ENCODE data around the gene FIZ1. TPM values are rescaled to one million over a fixed set of nuclear protein-coding genes. Genes with fewer than 3 reads are reported as not detected.

The FIZ1 gene
- total RNA-seq, 2 experiments from 2014 or later: 6.0 to 17.1 TPM

DNA sequence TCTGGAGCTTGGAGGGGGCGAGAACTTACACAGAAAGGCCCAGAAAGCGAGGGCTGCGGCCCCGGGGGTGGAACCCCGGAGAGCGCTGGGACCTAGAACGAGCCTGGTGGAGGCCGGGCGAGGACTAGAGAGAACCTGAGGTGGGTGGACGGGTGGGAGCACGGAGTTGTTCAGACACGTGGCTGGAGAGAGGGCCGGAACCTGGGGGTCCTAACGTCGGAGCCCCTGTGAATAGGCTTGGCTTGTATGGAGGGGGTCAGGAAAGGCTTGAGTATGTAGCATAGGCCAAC, 44.5 kb upstream of the FIZ1 start:
- Histone ChIP-seq H3K9me3 (ENCODE audit: low read length) (no peaks in the 10 kb centered on the region), H3K27ac (ENCODE audit: low read depth, low read length, poor library complexity, severe bottlenecking) (peak overlapping the region; percentile 86), H3K79me2 (ENCODE audit: insufficient read depth, low read depth, low read length) (peaks cover 59% of the 10 kb centered on the region), H3K9me2 (ENCODE audit: insufficient read depth, low read length) (no peaks in the 10 kb centered on the region), H3K4me1 (ENCODE audit: insufficient read depth, low read length, poor library complexity, severe bottlenecking) (peaks cover 62% of the 10 kb centered on the region), H2AFZ (ENCODE audit: low read length) (no peak overlapping the region), H3K4me2 (ENCODE audit: low read length) (peak overlapping the region; percentile 89), H3K36me3 (ENCODE audit: insufficient read depth, low read length) (peaks cover 32% of the 10 kb centered on the region), H4K20me1 (ENCODE audit: insufficient read depth, low read length) (no peaks in the 10 kb centered on the region), H3K4me3 (ENCODE audit: low read depth, low read length, poor library complexity, severe bottlenecking) (peak overlapping the region; percentile 98)
- TF ChIP-seq, protein P1, sequence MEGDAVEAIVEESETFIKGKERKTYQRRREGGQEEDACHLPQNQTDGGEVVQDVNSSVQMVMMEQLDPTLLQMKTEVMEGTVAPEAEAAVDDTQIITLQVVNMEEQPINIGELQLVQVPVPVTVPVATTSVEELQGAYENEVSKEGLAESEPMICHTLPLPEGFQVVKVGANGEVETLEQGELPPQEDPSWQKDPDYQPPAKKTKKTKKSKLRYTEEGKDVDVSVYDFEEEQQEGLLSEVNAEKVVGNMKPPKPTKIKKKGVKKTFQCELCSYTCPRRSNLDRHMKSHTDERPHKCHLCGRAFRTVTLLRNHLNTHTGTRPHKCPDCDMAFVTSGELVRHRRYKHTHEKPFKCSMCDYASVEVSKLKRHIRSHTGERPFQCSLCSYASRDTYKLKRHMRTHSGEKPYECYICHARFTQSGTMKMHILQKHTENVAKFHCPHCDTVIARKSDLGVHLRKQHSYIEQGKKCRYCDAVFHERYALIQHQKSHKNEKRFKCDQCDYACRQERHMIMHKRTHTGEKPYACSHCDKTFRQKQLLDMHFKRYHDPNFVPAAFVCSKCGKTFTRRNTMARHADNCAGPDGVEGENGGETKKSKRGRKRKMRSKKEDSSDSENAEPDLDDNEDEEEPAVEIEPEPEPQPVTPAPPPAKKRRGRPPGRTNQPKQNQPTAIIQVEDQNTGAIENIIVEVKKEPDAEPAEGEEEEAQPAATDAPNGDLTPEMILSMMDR (conservative IDR thresholded peaks at IDR 0.05; ENCODE audit: low read length): no peak
- TF ChIP-seq EZH2phosphoT487 (IDR thresholded peaks at IDR 0.05; ENCODE audit: borderline replicate concordance, low read depth, low read length): no peak
- POLR2A ChIA-PET: no interaction called here
- BruUV-seq (replicated peaks): no TSS peak
- CTCF ChIA-PET (ENCODE audit: unreplicated experiment): no interaction called here
- intact Hi-C loops (cut with micrococcal nuclease; ENCODE audit: unreplicated experiment): loop anchor here (1.0 to 5.0 kb wide), 2 partner anchors 45 to 498 kb away; partner anchors contain the start of genes FIZ1 and ZNF444
- no peak for DNase-seq (ENCODE audit: low spot score)

GRCh38 chr19:55643003-55643886, 43.9 kb upstream of the FIZ1 start, which contains the start of gene ZNF581:
Gene ZNF581 (plus strand): TSS chr19:55643649. CDS start chr19:55644572, 923 bp downstream.
- intact Hi-C loops (cut with micrococcal nuclease; ENCODE audit: unreplicated experiment): loop anchor here (1.0 to 5.0 kb wide), 2 partner anchors 44 to 499 kb away; partner anchors contain the start of genes FIZ1 and ZNF444
- peak within 1 kb of the TSS; percentile 86 for H3K27ac ChIP-seq (ENCODE audit: low read depth, low read length, poor library complexity, severe bottlenecking)
- DNase-seq (ENCODE audit: low spot score): peak; percentile 88
- H3K9me2 ChIP-seq (ENCODE audit: insufficient read depth, low read length): no peaks in the 10 kb centered on the region
- no TSS peak for BruUV-seq (replicated peaks)
- ChIA-PET POLR2A (interaction anchor here (0.6 to 0.7 kb wide), 2 partner anchors 11 to 18 kb away, joined by 3 read pairs; no protein-coding TSS in a partner anchor), CTCF (ENCODE audit: unreplicated experiment) (no interaction called here)
- peak within 1 kb of the TSS; percentile 89 for H3K4me2 ChIP-seq (ENCODE audit: low read length)
- peaks cover 62% of the 10 kb centered on the region for H3K4me1 ChIP-seq (ENCODE audit: insufficient read depth, low read length, poor library complexity, severe bottlenecking)
- H3K9me3 ChIP-seq (ENCODE audit: low read length): no peaks in the 10 kb centered on the region
- peaks cover 38% of the 10 kb centered on the region for H3K36me3 ChIP-seq (ENCODE audit: insufficient read depth, low read length)
- H3K79me2 ChIP-seq (ENCODE audit: insufficient read depth, low read depth, low read length): peaks cover 53% of the 10 kb centered on the region
- TF ChIP-seq EZH2phosphoT487 (IDR thresholded peaks at IDR 0.05; ENCODE audit: borderline replicate concordance, low read depth, low read length): no peak
- TF ChIP-seq, protein P1 (conservative IDR thresholded peaks at IDR 0.05; ENCODE audit: low read length): no peak
- H2AFZ ChIP-seq (ENCODE audit: low read length): no peak within 1 kb of the TSS; the same call in 1 of the 2 replicates
- H3K4me3 ChIP-seq (ENCODE audit: low read depth, low read length, poor library complexity, severe bottlenecking): peak within 1 kb of the TSS; percentile 98
- no peaks in the 10 kb centered on the region for H4K20me1 ChIP-seq (ENCODE audit: insufficient read depth, low read length)
